ENCODE data around the gene SCIN. TPM values are rescaled to one million over a fixed set of nuclear protein-coding genes. Genes with fewer than 3 reads are reported as not detected.
"Not testable (repeated sequence)": the region's sequence is repeated elsewhere in the genome, so short reads cannot be mapped to it uniquely, and the experiment has no call there.

The SCIN gene
- total RNA-seq, 2 donors from 2014 or later, result 76.6 to 95.5 TPM

DNA sequence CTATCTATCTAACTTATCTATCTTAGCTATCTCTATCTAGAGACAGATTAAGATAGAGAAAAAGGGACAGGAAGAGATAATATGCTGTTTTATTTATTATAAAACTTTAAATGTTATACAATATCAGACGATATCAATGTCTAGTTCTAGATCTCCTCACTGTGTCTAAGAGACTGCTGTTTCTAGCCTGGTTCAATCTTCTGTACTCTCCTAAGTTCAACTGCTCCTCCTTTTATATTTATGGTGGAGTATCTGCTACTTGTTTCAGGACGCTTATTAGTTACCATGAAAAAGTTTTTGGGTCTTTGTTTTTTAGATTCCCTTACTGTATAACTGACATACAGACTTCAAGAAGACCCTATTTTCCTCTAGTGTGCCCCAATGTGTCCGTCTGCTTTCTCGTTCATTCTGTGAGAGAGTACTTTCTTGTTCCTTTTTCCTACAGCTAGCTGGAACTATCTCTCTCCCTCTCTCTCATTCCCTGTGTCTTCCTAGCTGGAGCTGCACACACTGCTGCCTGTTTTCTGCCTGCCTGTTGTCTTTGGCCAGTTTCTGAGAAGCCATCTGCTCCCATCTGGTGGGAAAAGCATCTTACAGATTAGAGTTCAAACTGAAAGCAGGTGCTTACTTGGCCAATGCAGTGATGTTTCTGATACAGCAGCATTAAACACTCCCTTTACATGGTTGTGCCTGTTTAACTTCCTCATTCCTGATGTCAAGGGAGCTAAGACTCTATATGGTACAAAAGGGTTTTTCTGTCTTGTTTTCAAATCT, 67.5 kb downstream of the SCIN start:
- no peak for DNase-seq
- ATAC-seq, result peak; percentile 73
- intact Hi-C loops (cut with DNase I, micrococcal nuclease), result loop anchor here in 1 of 2 donors (10.0 kb wide), 1 partner anchor 627 kb away; no protein-coding TSS in a partner anchor

DNA sequence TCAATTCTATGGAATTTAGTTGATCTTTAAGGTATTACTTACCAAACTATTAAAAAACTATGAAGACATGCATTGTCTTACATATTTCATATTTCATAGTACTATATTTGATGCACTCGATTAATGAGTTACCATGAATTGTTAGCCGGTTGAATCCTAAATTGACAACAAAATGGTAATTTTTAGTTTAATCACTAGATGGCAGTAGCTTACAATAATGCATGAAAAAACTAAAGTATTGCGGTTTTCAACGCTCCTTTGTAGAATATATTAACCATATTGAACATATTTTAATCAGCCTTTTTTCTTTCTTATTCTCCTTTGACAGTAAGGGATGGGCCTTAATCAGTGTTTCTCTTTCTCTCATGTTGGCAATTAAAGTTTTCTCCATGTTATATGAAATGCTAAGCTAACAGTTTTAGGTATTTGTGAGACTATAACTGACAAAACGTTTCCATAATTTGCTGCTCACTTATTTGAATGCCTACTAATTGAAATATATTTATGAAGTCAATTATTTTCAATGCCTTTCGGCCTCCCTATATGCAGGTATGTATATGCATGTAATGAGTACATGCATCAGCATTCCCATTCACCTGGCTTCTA, 68.4 kb downstream of the SCIN start:
- DNase-seq (no peak), ATAC-seq (peak; percentile 52)
- intact Hi-C loops (cut with DNase I, micrococcal nuclease), result loop anchor here in 1 of 2 donors (10.0 kb wide), 1 partner anchor 626 kb away; no protein-coding TSS in a partner anchor

DNA sequence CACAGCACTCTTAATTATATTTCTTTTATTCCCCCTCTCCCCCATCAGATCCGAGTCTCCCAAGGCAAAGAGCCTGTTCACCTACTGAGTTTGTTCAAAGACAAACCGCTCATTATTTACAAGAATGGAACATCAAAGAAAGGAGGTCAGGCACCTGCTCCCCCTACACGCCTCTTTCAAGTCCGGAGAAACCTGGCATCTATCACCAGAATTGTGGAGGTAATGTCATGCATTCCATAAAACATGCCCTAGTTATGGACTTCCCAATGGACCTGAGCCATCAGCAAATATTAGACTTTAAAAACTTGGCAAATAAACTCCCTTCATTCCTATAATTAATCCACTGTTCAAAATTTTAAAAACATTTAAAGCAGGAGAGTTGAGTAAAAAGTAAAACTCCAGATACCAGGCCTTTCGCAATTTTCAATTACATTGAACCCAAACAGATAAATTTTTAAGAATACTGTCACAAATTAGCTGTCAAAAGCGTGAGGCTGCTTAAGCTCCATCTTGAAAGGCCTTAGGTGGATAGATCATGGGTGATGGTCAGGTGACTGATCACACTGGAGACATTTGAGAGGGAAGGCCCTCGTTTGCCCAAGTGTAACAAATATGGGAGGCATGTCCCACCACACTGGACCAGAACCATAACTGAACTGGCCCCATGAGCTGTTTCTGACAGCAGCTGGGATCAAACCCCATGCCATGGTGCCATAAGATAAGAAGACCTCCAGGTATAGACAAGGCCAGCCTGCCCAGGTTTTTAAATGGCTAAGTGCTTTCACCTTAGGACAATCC, 70.0 kb downstream of the SCIN start:
- intact Hi-C loops (cut with DNase I, micrococcal nuclease), result no loop called here
- ATAC-seq (no peak), DNase-seq (no peak)

DNA sequence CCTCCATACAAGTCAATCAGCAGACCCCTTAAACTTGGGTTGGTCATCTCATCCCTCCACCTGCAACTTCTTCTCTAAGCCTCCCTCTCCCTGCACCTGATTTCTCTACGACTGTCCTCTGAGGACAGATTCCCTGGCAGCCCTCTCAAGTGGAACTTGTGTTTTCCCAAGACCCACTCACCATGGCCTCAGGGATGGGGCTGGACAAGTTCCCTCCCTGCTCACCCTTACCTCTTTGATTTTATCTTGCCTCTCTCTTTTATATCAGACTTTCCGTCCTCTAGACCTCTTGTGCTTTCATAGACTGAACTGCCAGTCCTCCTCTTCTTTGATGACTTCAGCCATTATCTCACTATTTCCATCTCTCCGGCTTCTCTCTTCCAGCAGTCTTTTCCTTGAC, 70.7 kb downstream of the SCIN start:
- intact Hi-C loops (cut with DNase I, micrococcal nuclease), result no loop called here
- DNase-seq (no peak), ATAC-seq (no peak)

DNA sequence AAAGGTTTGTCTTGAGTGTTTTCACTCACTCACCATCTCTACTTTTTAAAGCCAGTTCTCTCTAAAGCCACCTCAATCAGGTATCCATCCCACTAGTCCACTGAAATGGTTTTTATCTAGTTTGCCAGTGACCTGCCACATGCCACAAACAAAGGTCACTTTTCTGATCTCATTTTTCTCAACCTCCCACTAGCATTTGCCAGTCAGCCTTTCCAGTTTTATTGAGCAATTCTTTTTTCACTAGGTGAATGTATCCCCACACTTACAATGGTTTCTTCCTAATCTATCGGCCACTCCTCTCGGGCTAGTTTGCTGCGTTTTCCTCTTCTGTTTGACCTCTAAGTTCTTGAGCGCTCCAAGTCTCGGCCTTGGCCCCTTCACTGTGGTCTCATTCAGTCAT, 72.0 kb downstream of the SCIN start:
- intact Hi-C loops (cut with DNase I, micrococcal nuclease), result no loop called here
- no peak for DNase-seq

DNA sequence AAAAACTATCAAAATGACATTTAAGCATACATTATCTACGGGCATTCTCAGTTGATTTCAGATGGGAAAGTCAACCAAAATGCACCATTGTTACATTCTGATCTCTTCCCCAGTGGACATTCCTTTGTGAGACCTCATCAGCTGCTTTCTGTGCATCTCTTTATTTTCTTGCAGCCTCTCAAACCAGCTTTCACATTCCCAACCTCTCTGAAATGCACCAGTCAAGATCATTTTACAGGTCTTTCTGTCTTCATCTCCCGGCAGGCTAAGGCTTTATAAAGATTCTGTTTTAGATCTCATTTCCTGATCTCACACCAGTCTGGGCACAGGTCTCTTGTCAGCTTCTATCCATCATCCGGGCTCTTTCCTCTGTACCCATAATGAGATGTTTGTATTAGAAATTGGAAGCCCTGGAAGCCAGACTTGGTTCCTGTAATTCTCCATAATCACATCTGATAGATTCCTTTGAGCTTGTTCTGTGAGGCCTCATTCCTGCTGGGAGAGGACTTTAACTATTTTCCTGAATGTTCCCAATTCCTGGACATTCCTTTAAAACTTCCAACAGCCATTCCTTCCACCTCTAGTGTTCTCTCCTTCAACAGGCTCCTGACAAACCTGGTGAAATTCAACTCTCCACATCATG, 72.6 kb downstream of the SCIN start:
- intact Hi-C loops (cut with DNase I, micrococcal nuclease), result no loop called here
- DNase-seq, result no peak
- ATAC-seq, result no peak

More for the DNA sequence above, 72.0 kb downstream of the SCIN start:
- ATAC-seq, result no peak

DNA sequence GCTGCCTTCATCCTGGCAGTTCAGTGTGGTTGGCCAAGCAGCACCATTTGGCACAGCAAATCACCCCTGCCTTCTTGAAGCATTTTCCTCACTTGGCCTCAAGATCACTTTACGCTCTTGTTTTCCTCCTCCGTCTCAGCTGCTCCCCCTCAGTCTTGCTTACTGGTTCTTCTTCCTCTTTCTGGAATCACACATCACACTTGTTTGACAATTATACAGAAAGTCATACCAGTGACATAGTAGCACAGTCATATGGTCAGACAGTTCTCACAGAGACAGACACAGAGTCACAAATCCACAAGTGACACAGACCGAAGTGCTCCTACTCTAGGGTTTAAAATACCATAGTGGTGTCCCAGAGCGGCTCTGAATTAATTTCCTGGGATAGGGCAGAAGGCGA, 73.1 kb downstream of the SCIN start:
- no peak for DNase-seq
- ATAC-seq, result no peak
- intact Hi-C loops (cut with DNase I, micrococcal nuclease), result no loop called here

DNA sequence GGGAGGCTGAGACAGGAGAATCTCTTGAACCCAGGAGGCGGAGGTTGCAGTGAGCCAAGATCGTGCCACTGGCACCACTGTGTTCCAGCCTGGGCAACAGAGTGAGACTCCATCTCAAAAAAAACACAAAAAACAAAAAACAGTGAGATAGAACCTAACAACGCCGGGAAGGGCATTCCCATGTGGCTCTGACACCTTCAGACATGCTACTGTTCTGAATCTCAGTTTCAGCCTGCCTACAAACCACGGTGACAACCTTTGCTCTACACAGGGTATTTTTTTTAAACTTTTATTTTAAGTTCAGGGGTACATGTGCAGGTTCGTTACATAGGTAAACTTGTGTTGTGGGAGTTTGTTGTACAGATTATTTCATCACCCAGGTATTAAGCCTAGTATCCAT, 74.7 kb downstream of the SCIN start:
- intact Hi-C loops (cut with DNase I, micrococcal nuclease); DNase-seq; ATAC-seq: not testable (repeated sequence)

DNA sequence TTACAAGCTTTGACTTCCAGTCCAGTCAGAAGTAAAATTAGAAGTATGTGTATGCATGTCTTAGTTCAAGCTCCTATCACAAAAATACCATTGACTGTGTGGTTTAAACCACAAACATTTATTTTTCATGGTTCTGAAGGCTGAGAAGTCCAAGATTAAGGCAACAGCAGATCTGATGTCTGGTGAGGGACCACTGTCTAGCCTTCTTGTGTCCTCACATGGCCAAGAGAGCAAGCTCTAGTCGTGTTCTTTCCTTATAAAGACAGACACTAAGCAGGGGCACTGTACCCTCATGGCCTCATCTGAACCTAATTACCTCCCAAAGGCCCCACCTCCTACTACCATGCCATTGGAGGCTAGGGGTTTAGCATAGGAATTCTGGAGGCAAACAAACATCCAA, 75.6 kb downstream of the SCIN start:
- no peak for DNase-seq
- no peak for ATAC-seq
- intact Hi-C loops (cut with DNase I, micrococcal nuclease), result no loop called here

DNA sequence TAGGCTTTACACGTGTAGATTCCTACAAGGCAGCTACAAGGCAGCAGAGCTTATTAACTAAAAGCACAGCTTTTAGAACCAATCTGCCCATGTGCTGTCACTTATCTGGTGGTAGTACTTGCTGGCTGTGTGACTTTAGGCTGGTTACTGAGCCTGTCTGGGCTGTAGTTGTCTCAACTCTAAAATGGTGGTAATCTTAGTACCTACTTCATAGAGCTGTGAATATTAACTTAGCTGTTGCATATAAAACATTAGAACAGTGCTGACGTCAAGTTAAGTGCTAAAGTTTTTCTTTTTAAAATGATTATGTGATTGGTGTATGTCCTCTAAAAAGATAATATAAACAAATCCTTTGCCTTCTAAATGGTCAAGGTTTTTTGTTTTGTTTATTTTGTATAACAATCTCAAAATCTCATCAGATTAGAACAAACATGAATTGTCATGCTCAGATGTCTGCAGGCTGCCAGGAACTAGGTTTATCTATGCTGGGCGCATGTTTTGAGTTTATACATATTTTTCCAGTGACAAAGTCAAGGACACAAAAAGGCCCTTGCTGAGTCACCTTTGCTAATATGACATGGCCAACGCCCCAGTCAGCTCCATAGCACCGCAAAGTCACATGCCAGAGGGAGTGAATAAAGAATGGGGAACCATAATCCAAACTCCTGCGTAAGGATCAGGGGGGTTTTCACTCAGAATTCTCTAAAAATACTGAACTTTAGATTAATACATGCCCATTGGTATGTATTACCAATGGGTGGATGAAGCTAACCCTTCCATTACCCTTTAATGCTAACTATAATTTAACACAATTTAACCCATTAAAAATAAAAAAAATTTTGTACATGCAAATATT, 77.1 kb downstream of the SCIN start:
- intact Hi-C loops (cut with DNase I, micrococcal nuclease), result no loop called here
- DNase-seq (no peak), ATAC-seq (peak; percentile 59)

DNA sequence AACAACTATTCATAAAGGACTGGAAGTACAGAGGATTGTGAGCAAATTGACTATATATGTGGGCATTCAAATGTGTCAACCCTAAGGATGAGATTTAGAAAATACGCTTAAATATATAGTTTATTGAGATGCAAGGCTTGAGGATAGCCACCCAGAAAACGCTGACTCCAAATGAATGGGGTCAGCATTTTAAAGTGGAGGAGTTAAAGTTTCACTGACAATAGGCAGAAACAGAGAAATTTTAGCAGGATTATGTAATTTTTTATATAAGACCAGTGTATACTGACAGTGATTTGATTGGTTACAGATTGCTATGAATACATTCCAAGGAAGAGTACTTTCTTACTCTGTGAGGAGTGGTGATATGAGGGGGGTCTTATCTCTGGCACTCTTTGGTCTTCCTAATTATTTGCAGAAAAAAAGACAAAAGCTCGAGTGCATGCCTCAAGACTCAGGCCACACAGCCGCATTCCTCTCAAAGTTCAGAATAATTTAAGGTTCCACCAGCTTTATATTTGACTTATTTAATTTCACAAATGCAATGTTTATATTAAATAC, 78.3 kb downstream of the SCIN start:
- intact Hi-C loops (cut with DNase I, micrococcal nuclease), result no loop called here
- ATAC-seq (no peak), DNase-seq (no peak)

DNA sequence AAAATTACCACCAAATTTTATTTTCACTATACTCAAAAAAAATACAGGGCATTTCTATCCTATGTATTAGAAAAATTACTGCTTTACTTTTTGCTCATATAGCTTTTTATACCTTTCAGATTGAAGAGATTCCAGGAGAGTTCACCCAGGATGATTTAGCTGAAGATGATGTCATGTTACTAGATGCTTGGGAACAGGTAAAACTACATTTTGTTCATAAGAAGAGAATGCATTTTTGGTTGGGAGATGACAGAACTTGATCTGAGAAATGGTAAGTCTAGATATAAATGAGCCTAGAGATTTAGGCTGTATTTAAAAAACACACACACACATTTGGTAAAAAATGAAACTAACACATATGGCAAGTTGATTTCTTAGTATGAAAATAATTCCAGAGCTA, 78.8 kb downstream of the SCIN start:
- DNase-seq (no peak), ATAC-seq (no peak)
- intact Hi-C loops (cut with DNase I, micrococcal nuclease), result no loop called here

DNA sequence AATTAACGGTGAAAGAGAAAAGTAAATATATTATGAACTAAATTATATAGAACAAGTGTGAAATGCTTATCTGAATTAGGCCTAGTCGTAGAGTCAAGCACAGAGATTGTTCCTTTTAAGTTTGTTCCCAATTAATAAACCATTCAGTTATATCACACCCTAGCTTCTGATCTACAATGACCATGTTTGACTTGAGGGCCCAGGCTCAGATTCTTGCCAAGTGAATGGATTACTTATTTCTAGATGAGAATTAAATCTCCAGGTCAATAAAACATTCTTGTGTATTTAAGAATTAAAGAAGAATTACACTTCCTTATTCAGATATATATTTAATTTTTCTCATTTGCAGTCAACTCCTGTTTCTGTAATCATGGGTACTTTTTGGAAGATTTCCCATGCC, 79.6 kb downstream of the SCIN start:
- ATAC-seq (peak; percentile 85), DNase-seq (no peak)
- intact Hi-C loops (cut with DNase I, micrococcal nuclease), result no loop called here

DNA sequence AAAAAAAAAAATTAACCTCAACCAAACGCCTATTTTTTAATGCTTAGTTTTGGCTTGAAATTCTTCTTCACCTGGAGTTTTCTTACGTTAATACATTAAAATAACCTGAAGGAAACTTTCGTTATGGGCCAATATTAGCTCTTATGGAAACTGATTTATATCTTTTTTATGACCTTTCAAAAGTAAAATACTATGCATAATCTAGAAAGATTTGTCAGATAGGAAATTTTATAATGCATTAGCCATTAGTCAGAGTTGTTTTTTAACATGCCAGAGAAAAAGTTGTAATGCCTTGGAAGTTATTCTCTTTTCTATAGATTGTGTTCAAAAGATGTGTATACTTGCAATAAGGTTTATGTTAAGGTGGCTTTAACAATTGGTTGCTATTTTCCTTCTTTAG, 82.6 kb downstream of the SCIN start:
- intact Hi-C loops (cut with DNase I, micrococcal nuclease), result no loop called here

DNA sequence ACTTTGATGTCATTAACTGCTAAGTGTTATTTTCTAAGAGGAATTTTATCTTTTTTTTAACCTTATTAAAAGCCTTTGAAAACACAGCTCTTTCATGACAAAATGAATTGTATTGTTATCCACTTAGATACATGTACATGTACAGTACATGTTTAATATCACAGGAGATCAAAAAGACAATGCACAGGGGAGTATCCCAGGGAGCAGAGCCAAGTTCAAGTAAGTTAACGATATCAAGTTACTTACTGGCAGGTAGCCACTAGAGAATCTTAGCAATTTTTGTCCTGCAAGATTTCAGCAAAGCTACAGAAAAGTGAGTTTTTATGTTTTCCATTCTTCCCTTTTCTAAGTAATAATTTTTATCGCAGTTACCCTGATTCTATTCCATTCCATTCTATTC, 83.0 kb downstream of the SCIN start:
- DNase-seq, result no peak
- intact Hi-C loops (cut with DNase I, micrococcal nuclease), result no loop called here

More for the DNA sequence above, 82.6 kb downstream of the SCIN start:
- no peak for DNase-seq
- ATAC-seq, result no peak

DNA sequence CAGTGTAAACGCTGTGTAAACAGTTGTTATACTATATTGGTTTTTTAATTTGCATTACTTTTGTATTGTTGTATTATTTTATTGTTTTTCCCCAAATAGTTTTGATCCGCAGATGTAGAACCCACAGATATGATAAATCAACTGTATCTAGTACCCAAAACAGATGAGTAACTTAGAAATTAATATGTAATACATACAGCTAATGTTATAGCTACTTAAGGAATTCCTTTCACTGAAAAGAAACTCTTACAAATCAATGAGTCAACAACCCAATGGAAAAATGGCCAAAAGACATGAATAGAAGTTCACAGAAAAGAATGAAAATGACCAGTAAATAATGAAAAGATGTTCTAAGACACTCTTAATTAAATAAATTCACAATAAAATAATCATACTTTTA, 84.6 kb downstream of the SCIN start:
- intact Hi-C loops (cut with DNase I, micrococcal nuclease), result no loop called here
- no peak for ATAC-seq
- DNase-seq, result no peak

More for the DNA sequence above, 83.0 kb downstream of the SCIN start:
- peak; percentile 36 for ATAC-seq

DNA sequence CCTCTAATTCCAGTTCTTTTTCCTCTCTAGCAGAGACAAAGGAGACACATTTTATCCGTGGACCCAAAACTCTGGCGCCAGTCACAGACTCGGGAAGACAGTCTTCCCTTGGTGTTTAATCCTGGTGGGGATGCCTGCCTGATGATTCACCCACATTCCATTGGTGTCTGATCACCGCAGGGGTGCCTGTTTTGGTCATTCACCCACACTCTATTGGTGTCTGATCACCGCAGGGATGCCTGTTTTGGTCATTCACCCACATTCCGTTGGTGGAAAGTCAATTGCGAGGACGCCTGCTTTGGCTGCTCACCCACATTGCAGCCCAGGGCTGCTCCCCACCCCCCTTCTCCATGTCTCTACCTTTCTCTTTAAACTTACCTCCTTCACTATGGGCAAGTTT, 89.9 kb downstream of the SCIN start:
- DNase-seq; ATAC-seq; intact Hi-C loops (cut with DNase I, micrococcal nuclease): not testable (repeated sequence)

DNA sequence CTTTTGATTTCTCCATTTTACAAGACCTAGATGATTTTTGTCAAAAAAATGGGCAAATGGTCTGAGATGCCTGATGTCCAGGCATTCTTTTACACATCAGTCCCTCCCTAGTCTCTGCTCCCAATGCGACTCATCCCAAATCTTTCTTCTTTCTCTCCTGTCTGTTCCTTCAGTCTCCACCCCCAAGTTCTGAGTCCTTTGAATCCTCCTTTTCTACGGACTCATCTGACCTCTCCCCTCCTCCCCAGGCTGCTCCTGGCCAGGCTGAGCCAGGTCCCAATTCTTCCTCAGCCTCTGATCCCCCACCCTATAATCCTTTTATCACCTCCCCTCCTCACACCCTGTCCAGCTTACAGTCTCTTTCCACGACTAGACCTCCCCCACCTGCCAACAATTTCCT, 90.5 kb downstream of the SCIN start:
- intact Hi-C loops (cut with DNase I, micrococcal nuclease); DNase-seq; ATAC-seq: not testable (repeated sequence)

Data from left colon (tissue), 2 donors.